ES-I3 (cell line): ENCODE data around the gene ERCC2.
"Not testable (repeated sequence)": the region's sequence is repeated elsewhere in the genome, so short reads cannot be mapped to it uniquely, and the experiment has no call there.

Source experiments
- H3K36me3 ChIP-seq: 2 replicates; pipeline ENCODE4 v1.6.1; 2013; ENCODE audit warnings: mild to moderate bottlenecking, low read length, control low read depth, moderate library complexity; ENCODE audit not compliant: insufficient read depth
- H3K4me1 ChIP-seq: 2 replicates; pipeline ENCODE4 v1.6.1; 2013; ENCODE audit warnings: mild to moderate bottlenecking, control low read depth, low read length; ENCODE audit not compliant: insufficient read depth
- H3K9ac ChIP-seq: 2 replicates; pipeline ENCODE4 v1.6.1; 2013; ENCODE audit warnings: low read depth, mild to moderate bottlenecking, low read length, moderate library complexity
- H3K9me3 ChIP-seq: 2 replicates; pipeline ENCODE4 v1.6.1; 2013; ENCODE audit warnings: mild to moderate bottlenecking, low read length, moderate library complexity; ENCODE audit not compliant: control insufficient read depth, insufficient read depth

Gene ERCC2

GRCh38 chr19:45321848-45322247, 48.5 kb downstream of the ERCC2 start:
- no peak overlapping the region for H3K9ac ChIP-seq
- H3K4me1 ChIP-seq: peaks cover 14% of the 10 kb centered on the region; the same call in 1 of the 2 replicates
- H3K9me3 ChIP-seq: no peaks in the 10 kb centered on the region
- no peaks in the 10 kb centered on the region for H3K36me3 ChIP-seq

GRCh38 chr19:45320997-45321775, 49.2 kb downstream of the ERCC2 start:
- H3K9ac ChIP-seq: no peak overlapping the region
- H3K4me1 ChIP-seq: peaks cover 14% of the 10 kb centered on the region; the same call in 1 of the 2 replicates
- no peaks in the 10 kb centered on the region for H3K9me3 ChIP-seq
- H3K36me3 ChIP-seq: no peaks in the 10 kb centered on the region

- no peak overlapping the region for H3K9ac ChIP-seq
- H3K36me3 ChIP-seq: no peaks in the 10 kb centered on the region
- H3K4me1 ChIP-seq: no peaks in the 10 kb centered on the region
- no peaks in the 10 kb centered on the region for H3K9me3 ChIP-seq
These were observed 55.1 kb downstream of the ERCC2 start for GRCh38 chr19:45315304-45315703.

GRCh38 chr19:45314708-45315245, 55.6 kb downstream of the ERCC2 start:
- no peaks in the 10 kb centered on the region for H3K36me3 ChIP-seq
- H3K9ac ChIP-seq: no peak overlapping the region
- no peaks in the 10 kb centered on the region for H3K9me3 ChIP-seq
- H3K4me1 ChIP-seq: no peaks in the 10 kb centered on the region

GRCh38 chr19:45312285-45312684, 58.1 kb downstream of the ERCC2 start:
- H3K4me1 ChIP-seq, H3K9ac ChIP-seq, H3K36me3 ChIP-seq, H3K9me3 ChIP-seq: not testable (repeated sequence)

- Histone ChIP-seq H3K9ac (no peak overlapping the region), H3K4me1 (no peaks in the 10 kb centered on the region), H3K36me3 (no peaks in the 10 kb centered on the region), H3K9me3 (no peaks in the 10 kb centered on the region)
These were observed 58.8 kb downstream of the ERCC2 start for GRCh38 chr19:45311621-45312020.

- H3K4me1 ChIP-seq, H3K36me3 ChIP-seq, H3K9me3 ChIP-seq, H3K9ac ChIP-seq: not testable (repeated sequence)
These were observed 61.1 kb downstream of the ERCC2 start for GRCh38 chr19:45309322-45309721.

GRCh38 chr19:45307361-45307760, 63.0 kb downstream of the ERCC2 start:
- no peaks in the 10 kb centered on the region for H3K36me3 ChIP-seq
- no peak overlapping the region for H3K9ac ChIP-seq
- H3K9me3 ChIP-seq: no peaks in the 10 kb centered on the region; the same call in 1 of the 2 replicates
- peaks cover 9% of the 10 kb centered on the region; the same call in 1 of the 2 replicates for H3K4me1 ChIP-seq

- H3K36me3 ChIP-seq: no peaks in the 10 kb centered on the region
- H3K4me1 ChIP-seq: peaks cover 9% of the 10 kb centered on the region; the same call in 1 of the 2 replicates
These were observed 63.8 kb downstream of the ERCC2 start for GRCh38 chr19:45306518-45307027.

GRCh38 chr19:45306040-45306439, 64.3 kb downstream of the ERCC2 start:
- H3K4me1 ChIP-seq: peaks cover 9% of the 10 kb centered on the region; the same call in 1 of the 2 replicates
- no peak overlapping the region for H3K9ac ChIP-seq
- no peaks in the 10 kb centered on the region; the same call in 1 of the 2 replicates for H3K9me3 ChIP-seq
- no peaks in the 10 kb centered on the region for H3K36me3 ChIP-seq

More at GRCh38 chr19:45306518-45307027, 63.8 kb downstream of the ERCC2 start:
- no peak overlapping the region for H3K9ac ChIP-seq
- H3K9me3 ChIP-seq: no peaks in the 10 kb centered on the region; the same call in 1 of the 2 replicates

GRCh38 chr19:45305421-45305820, 65.0 kb downstream of the ERCC2 start:
- no peaks in the 10 kb centered on the region; the same call in 1 of the 2 replicates for H3K9me3 ChIP-seq
- peaks cover 9% of the 10 kb centered on the region; the same call in 1 of the 2 replicates for H3K4me1 ChIP-seq
- no peak overlapping the region for H3K9ac ChIP-seq
- H3K36me3 ChIP-seq: no peaks in the 10 kb centered on the region

- H3K4me1 ChIP-seq: peaks cover 9% of the 10 kb centered on the region; the same call in 1 of the 2 replicates
- no peaks in the 10 kb centered on the region for H3K36me3 ChIP-seq
- H3K9me3 ChIP-seq: no peaks in the 10 kb centered on the region; the same call in 1 of the 2 replicates
- no peak overlapping the region for H3K9ac ChIP-seq
These were observed 65.4 kb downstream of the ERCC2 start for GRCh38 chr19:45305007-45305406.

- Histone ChIP-seq H3K4me1 (peaks cover 9% of the 10 kb centered on the region; the same call in 1 of the 2 replicates), H3K9me3 (no peaks in the 10 kb centered on the region; the same call in 1 of the 2 replicates), H3K9ac (no peak overlapping the region), H3K36me3 (no peaks in the 10 kb centered on the region)
These were observed 66.0 kb downstream of the ERCC2 start for GRCh38 chr19:45304141-45304926.
